T-helper 2 cell (primary cell): Measurements from ENCODE around the gene DSCAML1.

ENCODE experiments used
- DNase-seq, 5 experiments: peaks; one replicate each; pipeline versions ENCODE4 v3.0.0 to v3.0.0-alpha.2; 2012 to 2022
- total RNA-seq, 2 donors: gene quantifications; one replicate each; lab custom pipeline; 2026; lab: John Stamatoyannopoulos, UW

DSCAML1 gene, protein sequence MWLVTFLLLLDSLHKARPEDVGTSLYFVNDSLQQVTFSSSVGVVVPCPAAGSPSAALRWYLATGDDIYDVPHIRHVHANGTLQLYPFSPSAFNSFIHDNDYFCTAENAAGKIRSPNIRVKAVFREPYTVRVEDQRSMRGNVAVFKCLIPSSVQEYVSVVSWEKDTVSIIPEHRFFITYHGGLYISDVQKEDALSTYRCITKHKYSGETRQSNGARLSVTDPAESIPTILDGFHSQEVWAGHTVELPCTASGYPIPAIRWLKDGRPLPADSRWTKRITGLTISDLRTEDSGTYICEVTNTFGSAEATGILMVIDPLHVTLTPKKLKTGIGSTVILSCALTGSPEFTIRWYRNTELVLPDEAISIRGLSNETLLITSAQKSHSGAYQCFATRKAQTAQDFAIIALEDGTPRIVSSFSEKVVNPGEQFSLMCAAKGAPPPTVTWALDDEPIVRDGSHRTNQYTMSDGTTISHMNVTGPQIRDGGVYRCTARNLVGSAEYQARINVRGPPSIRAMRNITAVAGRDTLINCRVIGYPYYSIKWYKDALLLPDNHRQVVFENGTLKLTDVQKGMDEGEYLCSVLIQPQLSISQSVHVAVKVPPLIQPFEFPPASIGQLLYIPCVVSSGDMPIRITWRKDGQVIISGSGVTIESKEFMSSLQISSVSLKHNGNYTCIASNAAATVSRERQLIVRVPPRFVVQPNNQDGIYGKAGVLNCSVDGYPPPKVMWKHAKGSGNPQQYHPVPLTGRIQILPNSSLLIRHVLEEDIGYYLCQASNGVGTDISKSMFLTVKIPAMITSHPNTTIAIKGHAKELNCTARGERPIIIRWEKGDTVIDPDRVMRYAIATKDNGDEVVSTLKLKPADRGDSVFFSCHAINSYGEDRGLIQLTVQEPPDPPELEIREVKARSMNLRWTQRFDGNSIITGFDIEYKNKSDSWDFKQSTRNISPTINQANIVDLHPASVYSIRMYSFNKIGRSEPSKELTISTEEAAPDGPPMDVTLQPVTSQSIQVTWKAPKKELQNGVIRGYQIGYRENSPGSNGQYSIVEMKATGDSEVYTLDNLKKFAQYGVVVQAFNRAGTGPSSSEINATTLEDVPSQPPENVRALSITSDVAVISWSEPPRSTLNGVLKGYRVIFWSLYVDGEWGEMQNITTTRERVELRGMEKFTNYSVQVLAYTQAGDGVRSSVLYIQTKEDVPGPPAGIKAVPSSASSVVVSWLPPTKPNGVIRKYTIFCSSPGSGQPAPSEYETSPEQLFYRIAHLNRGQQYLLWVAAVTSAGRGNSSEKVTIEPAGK (N-terminal part only)
- 0 to 0.20 reads per million in 2 donors for total RNA-seq

GRCh38 chr11:117796872-117797529 is at the start of gene DSCAML1:
Gene DSCAML1, minus strand, starts transcription at chr11:117797216. Its CDS starts 137 bp downstream, at chr11:117797079.
- peak in 2 of 5 experiments; percentile 27 to 30 for DNase-seq

DNA sequence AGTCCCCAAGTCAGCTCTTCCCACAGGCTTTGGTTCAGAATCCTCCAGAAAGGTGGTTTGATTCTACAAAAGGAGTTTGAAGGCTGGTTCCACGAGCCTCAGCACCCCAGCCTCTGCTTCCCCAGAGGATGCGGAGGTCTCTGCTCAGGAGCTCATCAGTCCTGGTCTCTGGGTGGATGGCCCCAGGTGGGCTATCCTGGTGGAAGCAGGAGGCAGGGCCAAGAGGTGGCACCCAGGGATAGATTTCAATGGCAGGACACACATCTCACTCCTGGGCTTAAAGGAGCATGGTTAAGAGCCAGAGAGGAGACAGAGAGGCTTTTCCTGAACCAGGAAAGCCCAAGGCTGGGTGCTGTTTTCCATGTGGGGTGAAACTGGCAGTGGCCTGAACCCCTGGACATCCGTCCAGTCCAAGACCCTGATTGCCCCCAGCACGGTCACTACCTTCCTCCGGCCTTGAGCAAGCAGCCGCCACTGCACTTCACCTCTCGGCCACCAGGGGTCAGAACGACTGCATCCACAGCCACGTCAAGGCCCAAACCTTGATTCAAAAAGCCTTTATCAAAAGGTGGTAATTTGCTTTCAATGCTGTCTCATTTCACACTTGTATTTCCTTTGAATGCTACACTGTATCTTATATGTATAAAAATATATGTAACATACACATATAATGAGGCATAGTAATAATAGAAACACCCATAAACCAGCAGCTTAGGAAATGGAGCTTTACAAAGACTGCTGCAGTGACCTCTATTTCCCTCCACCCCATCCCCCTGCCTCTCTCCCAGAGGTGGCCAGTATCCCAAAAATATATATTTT is 46.9 kb upstream of the DSCAML1 start:
- peak; percentile 52 to 79 (median 72) for DNase-seq

DNA sequence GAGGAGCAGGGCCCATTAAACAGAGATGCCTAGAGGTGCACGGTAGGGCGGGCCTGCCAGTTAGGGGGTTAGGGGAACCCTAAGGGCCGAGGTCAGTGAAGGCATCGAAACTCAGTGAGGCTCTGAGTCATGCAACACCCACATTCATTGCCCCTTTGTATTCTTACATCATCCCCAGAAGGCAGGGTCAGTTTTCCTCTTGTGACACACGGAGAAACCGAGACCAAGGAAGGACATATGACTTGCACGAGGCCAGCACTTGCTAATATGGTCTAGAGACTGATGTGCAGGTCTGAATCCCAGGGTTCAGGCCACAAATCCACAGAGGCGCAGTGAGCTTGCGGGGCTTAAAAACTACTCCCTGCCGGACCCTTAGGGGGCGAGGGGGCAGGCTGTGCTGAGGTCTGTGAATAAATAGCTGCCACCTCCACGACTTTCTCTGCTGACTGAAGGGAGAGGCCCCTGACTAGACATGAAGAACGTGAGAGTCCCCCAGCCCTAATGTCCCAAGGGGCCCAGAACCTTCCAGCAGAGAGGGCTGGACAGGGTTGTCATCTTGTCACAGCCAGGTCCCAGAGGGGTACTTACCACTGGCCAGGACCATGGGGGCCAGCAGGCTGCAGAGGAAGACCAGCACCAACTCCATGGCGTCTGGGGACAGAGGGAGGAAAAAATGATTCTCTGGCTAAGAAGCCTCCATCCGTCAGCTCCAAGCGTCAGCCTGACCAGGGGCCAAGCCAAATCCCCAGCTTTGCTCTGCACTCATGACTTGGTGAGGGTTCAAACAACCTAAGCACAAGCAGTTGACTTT is 45.3 kb upstream of the DSCAML1 start:
- no peak for DNase-seq

DNA sequence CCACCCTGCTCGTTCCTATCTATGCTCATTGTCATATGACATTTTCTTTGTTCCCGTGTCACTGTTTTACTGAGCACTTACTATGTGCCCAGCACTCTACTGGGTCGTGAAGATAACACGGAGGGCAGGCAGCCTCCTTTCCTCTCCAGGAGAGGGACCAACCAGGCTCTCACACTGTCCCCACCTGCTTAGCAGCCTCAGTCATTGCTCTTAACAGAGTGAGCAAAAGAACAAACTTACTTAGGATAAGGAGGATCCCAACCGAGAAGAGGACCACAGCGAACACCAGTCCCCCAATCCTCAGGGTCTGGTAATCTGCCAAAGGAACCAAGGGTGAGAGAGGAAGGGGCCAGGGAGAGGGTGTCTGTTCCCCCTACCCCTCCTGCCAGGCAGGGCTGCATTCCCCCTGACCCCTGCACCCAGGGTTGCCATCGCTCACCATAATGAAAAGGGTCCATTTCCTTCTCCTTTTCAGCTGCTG is 44.6 kb upstream of the DSCAML1 start:
- DNase-seq = no peak

- no peak for DNase-seq
Measured at GRCh38 chr11:117840881-117841550, 44.0 kb upstream of the DSCAML1 start.

DNA sequence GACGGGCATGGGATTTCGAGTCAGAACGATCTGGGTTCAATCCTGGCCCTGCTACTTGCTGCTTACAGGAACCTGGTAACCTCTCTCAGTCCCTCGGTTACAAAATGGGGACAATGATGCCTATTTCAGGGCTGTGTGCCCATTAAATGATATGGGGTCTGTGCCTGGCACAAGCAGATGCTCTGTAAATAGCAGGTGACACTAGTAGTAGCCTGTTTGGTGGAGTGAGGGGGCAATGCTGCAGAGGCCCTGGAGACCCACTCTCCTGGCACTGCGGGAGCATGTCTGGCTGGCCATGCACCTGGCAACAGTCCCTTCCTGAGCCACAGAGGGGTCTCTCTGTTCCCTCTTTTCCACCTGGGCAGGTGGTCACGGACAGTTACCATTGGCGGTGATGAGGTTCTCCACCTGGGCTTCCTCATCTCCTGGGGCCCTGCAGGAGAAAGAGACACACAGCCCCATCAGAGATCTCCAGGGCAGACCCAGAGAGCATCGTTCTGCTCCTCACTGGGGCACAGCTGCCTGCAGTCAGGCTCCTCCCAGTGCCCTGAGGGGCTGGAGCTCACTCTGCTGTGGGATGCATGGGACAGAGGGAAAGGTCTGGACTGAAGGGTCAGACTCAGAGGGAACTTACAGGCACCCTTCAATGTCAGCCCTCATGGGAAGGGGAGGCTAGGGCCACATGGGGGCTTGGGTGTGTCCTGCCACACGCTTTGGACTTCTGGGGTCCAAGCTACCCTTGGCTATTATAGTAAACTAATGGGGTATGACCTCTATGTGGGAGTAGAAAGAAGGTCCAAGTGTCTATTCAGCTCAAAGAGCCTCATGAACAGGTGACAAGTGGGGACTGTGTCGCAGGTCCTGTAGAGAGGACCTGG is 43.2 kb upstream of the DSCAML1 start:
- no peak for DNase-seq

DNA sequence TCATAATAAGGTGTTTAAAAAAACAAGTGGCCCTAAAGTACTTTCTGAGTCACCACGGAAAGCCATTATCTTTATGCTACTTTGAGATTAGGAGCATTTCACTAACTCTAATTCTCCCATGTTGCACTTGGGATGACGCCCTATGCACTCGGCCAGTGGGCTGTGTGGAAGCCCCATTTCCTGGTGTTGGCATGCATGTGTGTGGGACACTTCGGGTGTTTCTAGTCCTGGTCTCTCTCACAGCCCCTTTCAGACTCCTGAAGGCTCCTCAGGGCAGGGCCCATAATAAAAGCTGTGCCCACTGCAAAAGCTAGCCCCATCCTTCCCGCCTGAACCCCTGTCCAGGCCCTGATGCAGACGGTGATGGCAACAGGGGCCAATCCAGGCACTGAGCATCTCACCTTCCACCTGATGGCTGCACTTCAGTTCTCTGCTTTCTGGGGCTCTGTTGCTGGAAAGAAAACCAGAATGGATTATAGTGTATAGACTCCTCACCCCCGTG is 42.4 kb upstream of the DSCAML1 start:
- no peak for DNase-seq

DNA sequence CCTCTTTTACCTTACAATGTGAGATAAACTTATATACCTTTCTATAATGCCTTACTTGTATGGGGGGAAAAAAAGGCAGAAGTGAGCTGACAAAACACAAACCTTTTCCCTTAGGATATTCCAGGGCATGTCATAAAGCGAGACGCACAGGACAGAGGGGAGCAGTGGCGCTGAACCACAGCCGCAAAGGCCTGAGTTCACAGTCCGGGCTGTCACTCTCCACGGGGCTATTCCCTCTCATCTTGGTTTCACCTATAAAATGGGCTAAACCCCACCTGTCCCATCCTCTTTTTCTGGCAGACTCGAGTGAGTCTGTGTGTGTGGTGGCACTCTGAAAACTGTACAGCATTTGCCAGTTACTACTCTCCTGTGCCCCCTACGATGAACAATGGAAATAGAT is 41.9 kb upstream of the DSCAML1 start:
- DNase-seq = no peak

DNA sequence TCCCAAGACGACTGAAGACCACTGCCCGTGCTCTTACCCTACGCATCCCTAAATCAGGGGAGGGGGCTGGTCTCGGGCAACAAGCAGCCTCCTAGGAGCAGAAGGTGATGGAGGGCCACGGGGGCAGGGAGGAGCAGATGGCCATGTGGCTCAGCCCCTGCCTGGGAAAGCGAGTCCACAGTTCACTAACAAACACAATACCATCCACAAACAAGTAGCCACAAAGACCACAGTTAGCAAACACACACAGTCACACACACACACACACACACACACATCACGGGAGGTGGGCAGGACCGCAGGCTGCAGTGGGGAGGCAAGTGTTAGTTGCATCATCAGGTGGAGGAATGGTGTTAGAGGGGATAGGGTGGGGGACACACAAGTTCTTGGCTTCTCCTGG is 40.8 kb upstream of the DSCAML1 start:
- peak in 2 of 5 experiments; percentile 12 to 38 for DNase-seq

- DNase-seq = no peak
Measured at GRCh38 chr11:117837070-117837776, 40.2 kb upstream of the DSCAML1 start.

- no peak for DNase-seq
Measured at GRCh38 chr11:117836077-117836960, 39.3 kb upstream of the DSCAML1 start.

DNA sequence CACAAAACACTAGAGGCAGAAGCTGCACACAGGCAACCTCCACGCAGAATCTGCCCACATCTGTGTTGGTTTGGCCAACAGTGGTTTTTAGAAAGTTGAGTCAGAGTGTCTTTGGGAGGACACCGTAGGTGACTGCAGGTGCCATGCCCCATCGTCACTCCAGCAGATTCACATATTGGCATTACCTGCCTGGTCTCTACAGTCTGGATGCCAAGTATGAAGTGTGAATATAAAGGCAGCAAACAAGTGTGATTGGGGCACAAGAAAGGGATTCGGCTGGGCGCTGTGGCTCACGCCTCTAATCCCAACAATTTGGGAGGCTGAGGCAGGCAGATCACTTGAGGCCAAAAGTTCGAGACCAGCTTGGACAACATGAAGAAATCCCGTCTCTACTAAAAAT is 38.6 kb upstream of the DSCAML1 start:
- DNase-seq = no peak

- no peak for DNase-seq
Measured at GRCh38 chr11:117834838-117835443, 37.9 kb upstream of the DSCAML1 start.

DNA sequence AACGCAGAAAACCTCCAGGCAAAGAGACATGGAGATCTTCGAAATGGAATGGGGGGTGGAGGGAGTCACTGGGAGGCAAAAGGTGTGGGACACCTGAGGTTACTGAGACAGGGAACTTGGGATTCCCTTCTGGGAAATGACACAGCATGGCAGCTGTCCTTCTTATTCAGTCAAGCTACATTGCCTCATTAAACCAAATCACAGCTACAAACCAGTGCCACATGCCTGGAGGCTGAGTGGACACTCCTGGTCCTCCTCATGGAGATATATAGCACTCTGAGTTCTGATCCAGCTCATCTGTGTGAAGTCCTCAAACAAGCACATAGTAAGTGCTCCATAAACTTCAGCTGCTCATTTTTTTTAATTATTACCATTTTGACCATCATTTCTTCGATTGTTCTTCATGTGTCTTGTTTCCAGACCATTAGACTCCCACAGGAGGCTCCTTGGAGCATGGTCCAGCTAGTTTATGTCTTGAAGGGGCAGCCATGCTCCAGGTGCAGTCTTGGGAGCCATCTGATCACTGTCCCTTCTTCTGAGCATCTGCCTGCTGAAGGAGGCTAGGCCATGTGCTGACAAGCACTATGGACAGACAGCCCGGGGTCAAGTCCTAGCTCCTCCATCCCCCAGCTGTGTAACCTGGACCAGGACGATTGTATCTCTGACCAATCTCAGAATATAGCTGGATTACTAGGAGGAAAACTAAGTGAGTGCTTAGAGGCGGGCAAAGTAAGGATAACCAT is 37.2 kb upstream of the DSCAML1 start:
- DNase-seq = no peak

GRCh38 chr11:117833401-117833891 is 36.4 kb upstream of the DSCAML1 start:
- no peak for DNase-seq
